ENCODE measurements around the gene GULP1. TPM values are rescaled to one million over a fixed set of nuclear protein-coding genes. Genes with fewer than 3 reads are reported as not detected.

The GULP1 gene
- total RNA-seq (2022; extraction: Qiagen RNA extraction): 27.3 to 35.2 TPM (median 32.9 TPM) in 5 replicates

GRCh38 chr2:188291617-188292347, at the start of gene GULP1:
GULP1 (plus strand) TSS chr2:188291874; CDS start chr2:188477703, 185,829 bp downstream.

